Loucy (cell line): ENCODE results near the gene GDAP2.

Experiments
- CTCF ChIP-seq: fragments of 200-600 bp; sonication (generic); conservative IDR thresholded peaks from 2 replicates; pipeline ENCODE4 v1.5.1; 2014; ENCODE audit warnings: mild to moderate bottlenecking, antibody characterized with exemption, low read length
- EZH2phosphoT487 ChIP-seq: fragments of 200-600 bp; IDR thresholded peaks from 2 replicates; pipeline ENCODE4 v1.6.1; 2018; ENCODE audit warnings: antibody characterized with exemption, mild to moderate bottlenecking, moderate library complexity, borderline replicate concordance

GRCh38 chr1:117832453-117832852 lies 97.0 kb downstream of the GDAP2 start:
- TF ChIP-seq CTCF = no peak
- no peak for TF ChIP-seq EZH2phosphoT487
